ENCODE results near the gene ADISSP. TPM values are rescaled to one million over a fixed set of nuclear protein-coding genes. Genes with fewer than 3 reads are reported as not detected.

The ADISSP gene
- total and polyA plus RNA-seq, 2 of the 13 experiments (the other 11 are each of a cell fraction or from before 2014, with no cell fraction given), result 38.3 to 90.6 TPM

DNA sequence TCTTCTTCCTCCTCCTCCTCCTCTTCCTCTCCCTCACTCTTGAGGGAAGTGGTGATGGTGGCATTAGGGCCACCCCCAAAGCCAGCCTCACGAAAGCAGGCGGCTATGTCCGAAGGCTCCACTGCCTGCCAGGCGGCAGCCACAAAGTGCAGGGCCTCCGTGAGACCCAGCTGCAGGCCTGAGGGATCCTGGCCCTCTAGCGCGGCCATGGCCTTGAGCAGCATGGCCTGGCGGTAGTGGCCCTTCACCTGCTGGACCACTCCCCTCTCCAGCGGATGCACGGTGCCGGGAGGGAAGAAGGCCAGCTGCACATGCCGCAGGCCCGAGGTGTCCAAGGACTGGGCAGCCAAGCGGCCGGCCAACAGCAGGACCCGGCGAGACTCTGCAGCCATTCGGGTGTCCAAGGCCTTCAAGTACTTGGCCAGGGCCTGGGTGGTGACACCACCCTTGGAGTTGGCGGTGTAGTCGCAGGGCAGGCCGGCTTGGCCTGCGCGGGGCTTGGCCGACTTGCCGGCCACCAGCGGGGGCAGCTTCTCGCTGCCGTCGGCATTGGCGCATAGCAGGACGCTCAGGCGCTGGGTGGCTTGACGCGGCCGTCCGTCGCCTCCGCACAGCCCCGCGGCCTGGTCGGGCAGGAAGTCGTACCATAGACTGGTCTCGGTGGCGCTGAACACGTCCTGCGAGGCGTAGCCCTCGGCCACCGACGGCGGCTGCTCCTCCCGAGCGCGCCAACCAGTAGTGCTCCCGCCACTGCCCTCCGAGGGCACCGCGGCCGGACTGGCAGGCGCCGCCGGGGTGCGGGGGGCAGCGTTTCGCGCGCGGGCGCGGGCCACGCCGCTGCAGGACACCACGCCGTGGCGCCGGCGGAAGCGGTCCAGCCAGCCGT, 17.9 kb upstream of the ADISSP start (continued):
- no peak for TF ChIP-seq ZNF775 (CRISPR knock-in tag; IDR thresholded peaks at IDR 0.05; ENCODE audit: borderline replicate concordance)
- no peak for TF ChIP-seq ZNF441 (CRISPR knock-in tag; IDR thresholded peaks at IDR 0.05; ENCODE audit: borderline replicate concordance)
- no peak for TF ChIP-seq NFYC (CRISPR knock-in tag; IDR thresholded peaks at IDR 0.05)
- no peak for TF ChIP-seq ESRRA (CRISPR knock-in tag; IDR thresholded peaks at IDR 0.05; ENCODE audit: low read depth)
- no peak for TF ChIP-seq ZC3H4 (CRISPR knock-in tag; IDR thresholded peaks at IDR 0.05; ENCODE audit: borderline replicate concordance)
- peak; percentile 92; the same call in 1 of the 2 replicates for TF ChIP-seq ZNF333 (CRISPR knock-in tag; IDR thresholded peaks at IDR 0.05; ENCODE audit: borderline replicate concordance)
- TF ChIP-seq HMG20A (CRISPR knock-in tag; IDR thresholded peaks at IDR 0.05; ENCODE audit: borderline replicate concordance), result no peak
- TF ChIP-seq, protein P1, sequence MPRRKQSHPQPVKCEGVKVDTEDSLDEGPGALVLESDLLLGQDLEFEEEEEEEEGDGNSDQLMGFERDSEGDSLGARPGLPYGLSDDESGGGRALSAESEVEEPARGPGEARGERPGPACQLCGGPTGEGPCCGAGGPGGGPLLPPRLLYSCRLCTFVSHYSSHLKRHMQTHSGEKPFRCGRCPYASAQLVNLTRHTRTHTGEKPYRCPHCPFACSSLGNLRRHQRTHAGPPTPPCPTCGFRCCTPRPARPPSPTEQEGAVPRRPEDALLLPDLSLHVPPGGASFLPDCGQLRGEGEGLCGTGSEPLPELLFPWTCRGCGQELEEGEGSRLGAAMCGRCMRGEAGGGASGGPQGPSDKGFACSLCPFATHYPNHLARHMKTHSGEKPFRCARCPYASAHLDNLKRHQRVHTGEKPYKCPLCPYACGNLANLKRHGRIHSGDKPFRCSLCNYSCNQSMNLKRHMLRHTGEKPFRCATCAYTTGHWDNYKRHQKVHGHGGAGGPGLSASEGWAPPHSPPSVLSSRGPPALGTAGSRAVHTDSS (CRISPR knock-in tag; conservative IDR thresholded peaks at IDR 0.05), result 0 out of 2 replicates have a peak, but pooled peaks have one; percentile 81
- TF ChIP-seq FOSL1 (CRISPR knock-in tag; IDR thresholded peaks at IDR 0.05; ENCODE audit: borderline replicate concordance), result no peak
- no peak for TF ChIP-seq CEBPG (CRISPR knock-in tag; IDR thresholded peaks at IDR 0.05)
- peak; percentile 3; the same call in 1 of the 2 replicates for TF ChIP-seq KDM2A (CRISPR knock-in tag; IDR thresholded peaks at IDR 0.05; ENCODE audit: borderline replicate concordance, low read depth)
- no peak; the same call in 1 of the 2 replicates for TF ChIP-seq POLR2G (IDR thresholded peaks at IDR 0.05; ENCODE audit: low read depth, low read length)
- TF ChIP-seq, protein P2, sequence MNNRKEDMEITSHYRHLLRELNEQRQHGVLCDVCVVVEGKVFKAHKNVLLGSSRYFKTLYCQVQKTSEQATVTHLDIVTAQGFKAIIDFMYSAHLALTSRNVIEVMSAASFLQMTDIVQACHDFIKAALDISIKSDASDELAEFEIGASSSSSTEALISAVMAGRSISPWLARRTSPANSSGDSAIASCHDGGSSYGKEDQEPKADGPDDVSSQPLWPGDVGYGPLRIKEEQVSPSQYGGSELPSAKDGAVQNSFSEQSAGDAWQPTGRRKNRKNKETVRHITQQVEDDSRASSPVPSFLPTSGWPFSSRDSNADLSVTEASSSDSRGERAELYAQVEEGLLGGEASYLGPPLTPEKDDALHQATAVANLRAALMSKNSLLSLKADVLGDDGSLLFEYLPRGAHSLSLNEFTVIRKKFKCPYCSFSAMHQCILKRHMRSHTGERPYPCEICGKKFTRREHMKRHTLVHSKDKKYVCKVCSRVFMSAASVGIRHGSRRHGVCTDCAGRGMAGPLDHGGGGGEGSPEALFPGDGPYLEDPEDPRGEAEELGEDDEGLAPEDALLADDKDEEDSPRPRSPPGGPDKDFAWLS (CRISPR knock-in tag; IDR thresholded peaks at IDR 0.05; ENCODE audit: borderline replicate concordance), result no peak
- TF ChIP-seq MED13 (CRISPR knock-in tag; IDR thresholded peaks at IDR 0.05), result no peak
- TF ChIP-seq KDM3A (CRISPR knock-in tag; IDR thresholded peaks at IDR 0.05; ENCODE audit: low read depth), result 0 out of 2 replicates have a peak, but pooled peaks have one; percentile 22
- TF ChIP-seq ZNF282 (IDR thresholded peaks at IDR 0.05; ENCODE audit: partially characterized antibody), result no peak
- TF ChIP-seq, protein P3, sequence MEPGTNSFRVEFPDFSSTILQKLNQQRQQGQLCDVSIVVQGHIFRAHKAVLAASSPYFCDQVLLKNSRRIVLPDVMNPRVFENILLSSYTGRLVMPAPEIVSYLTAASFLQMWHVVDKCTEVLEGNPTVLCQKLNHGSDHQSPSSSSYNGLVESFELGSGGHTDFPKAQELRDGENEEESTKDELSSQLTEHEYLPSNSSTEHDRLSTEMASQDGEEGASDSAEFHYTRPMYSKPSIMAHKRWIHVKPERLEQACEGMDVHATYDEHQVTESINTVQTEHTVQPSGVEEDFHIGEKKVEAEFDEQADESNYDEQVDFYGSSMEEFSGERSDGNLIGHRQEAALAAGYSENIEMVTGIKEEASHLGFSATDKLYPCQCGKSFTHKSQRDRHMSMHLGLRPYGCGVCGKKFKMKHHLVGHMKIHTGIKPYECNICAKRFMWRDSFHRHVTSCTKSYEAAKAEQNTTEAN (CRISPR knock-in tag; conservative IDR thresholded peaks at IDR 0.05), result no peak
- no peak for TF ChIP-seq HOXA9 (CRISPR knock-in tag; IDR thresholded peaks at IDR 0.05; ENCODE audit: borderline replicate concordance)
- TF ChIP-seq ZNF672 (CRISPR knock-in tag; IDR thresholded peaks at IDR 0.05), result peak; percentile 66; the same call in 1 of the 2 replicates
- no peak for TF ChIP-seq LCORL (IDR thresholded peaks at IDR 0.05)
- TF ChIP-seq LCORL (CRISPR knock-in tag; IDR thresholded peaks at IDR 0.05), result no peak
- no peak for TF ChIP-seq EED (CRISPR knock-in tag; IDR thresholded peaks at IDR 0.05)
- no peak for TF ChIP-seq ZNF589 (CRISPR knock-in tag; conservative IDR thresholded peaks at IDR 0.05)
- TF ChIP-seq NRL (CRISPR knock-in tag; IDR thresholded peaks at IDR 0.05; ENCODE audit: borderline replicate concordance), result no peak

Data from HepG2 (cell line).